CD4-positive, alpha-beta T cell (primary cell): ENCODE measurements around the gene AKNAD1. TPM values are rescaled to one million over a fixed set of nuclear protein-coding genes. Genes with fewer than 3 reads are reported as not detected.
A peak's percentile ranks its signal among the peaks of the same experiment; 100 is the strongest.

ENCODE experiments used
- ATAC-seq: fragments of 200-7000 bp; cut with Tn5 transposase; one replicate; pipeline ENCODE4 v1.10.0; 2022; ENCODE audit warnings: mild to moderate bottlenecking; ENCODE audit not compliant: poor library complexity
- CTCF ChIA-PET: fragments of 350-600 bp; sonication (Branson Sonifier 250); formaldehyde crosslinking; loops from one replicate; lab custom pipeline; 2021; ENCODE audit warnings: antibody characterized with exemption, inconsistent platforms; lab: Charles Lee
- POLR2A ChIA-PET: fragments of 350-600 bp; sonication (Branson Sonifier 250); formaldehyde crosslinking; loops from one replicate; lab custom pipeline; 2021; ENCODE audit warnings: antibody characterized with exemption, inconsistent platforms; lab: Charles Lee
- DNase-seq, 14 experiments: peaks; one replicate each; pipeline ENCODE4 v3.0.0-alpha.2; 2013 to 2020; ENCODE audit warnings: mixed read lengths in 2 of 14
- H3K27ac ChIP-seq, 2 donors: one replicate each; pipeline versions ENCODE4 v1.5.1 to v1.7.0; 2013; ENCODE audit warnings: low read length in 2 of 2, low read depth in 1 of 2, mild to moderate bottlenecking in 1 of 2
- H3K27me3 ChIP-seq, 2 experiments: 1 replicate in 1 of 2; 2 replicates in 1 of 2; pipeline versions ENCODE4 v1.6.1 to v1.7.0; 2013; ENCODE audit warnings: low read length in 2 of 2, control low read depth in 1 of 2, mild to moderate bottlenecking in 1 of 2, moderate library complexity in 1 of 2; ENCODE audit not compliant: insufficient read depth in 2 of 2, control insufficient read depth in 1 of 2
- H3K36me3 ChIP-seq: one replicate; pipeline ENCODE4 v1.6.1; 2013; ENCODE audit warnings: low read length, control low read depth; ENCODE audit not compliant: insufficient read depth
- H3K4me1 ChIP-seq: one replicate; pipeline ENCODE4 v1.6.1; 2013; ENCODE audit warnings: low read length, control low read depth; ENCODE audit not compliant: insufficient read depth
- H3K4me3 ChIP-seq: one replicate; pipeline ENCODE4 v1.5.1; 2013; ENCODE audit warnings: mild to moderate bottlenecking, low read length, moderate library complexity
- H3K9me3 ChIP-seq, 2 experiments: 1 replicate in 1 of 2; 2 replicates in 1 of 2; pipeline versions ENCODE4 v1.6.1 to v1.7.0; 2013; ENCODE audit warnings: low read length in 2 of 2, mild to moderate bottlenecking in 2 of 2, control low read depth in 1 of 2, moderate library complexity in 1 of 2; ENCODE audit not compliant: control insufficient read depth in 1 of 2, insufficient read depth in 1 of 2
- H3K27ac Mint-ChIP-seq: one replicate; pipeline ENCODE4 v1.8.0; 2020; ENCODE audit warnings: mixed read lengths
- H3K27me3 Mint-ChIP-seq: one replicate; pipeline ENCODE4 v1.8.0; 2021; ENCODE audit warnings: mixed read lengths
- H3K36me3 Mint-ChIP-seq: one replicate; pipeline ENCODE4 v1.8.0; 2021; ENCODE audit warnings: low read depth, mixed read lengths
- H3K4me1 Mint-ChIP-seq: one replicate; pipeline ENCODE4 v1.8.0; 2021; ENCODE audit warnings: low read depth, mixed read lengths
- H3K4me3 Mint-ChIP-seq: one replicate; pipeline ENCODE4 v1.8.0; 2020; ENCODE audit warnings: mild to moderate bottlenecking, mixed read lengths
- H3K9me3 Mint-ChIP-seq: one replicate; pipeline ENCODE4 v1.8.0; 2020; ENCODE audit warnings: mixed read lengths
- intact Hi-C, 2 experiments: fragments of 100-400 bp; cut with DNase I in 1 of 2; cut with micrococcal nuclease in 1 of 2; formaldehyde crosslinking; loops; one replicate each; pipeline versions ENCODE4 v1.15.1 to v1.9.0; 2023 to 2025; cut with DNase I, micrococcal nuclease
- total RNA-seq, 174 experiments: library from RNA in 2 of 174; stranded (reverse) in 2 of 174; gene quantifications; one replicate each; pipeline ENCODE4 v1.2.3 and lab custom pipeline; 2021 to 2026
- TF ChIP-seq, protein P1 (sequence below): fragments of 200-600 bp; IDR thresholded peaks from one replicate; pipeline ENCODE4 v1.8.0; 2022; ENCODE audit warnings: antibody characterized with exemption, mild to moderate bottlenecking

The AKNAD1 gene
- total RNA-seq, 2 experiments from 2014 or later: not detected

GRCh38 chr1:108863984-108864383 is 7.1 kb upstream of the AKNAD1 start:
- H3K27me3 Mint-ChIP-seq: peaks cover 17% of the 10 kb centered on the region
- no peak overlapping the region for H3K4me3 Mint-ChIP-seq
- no peaks in the 10 kb centered on the region for H3K4me1 ChIP-seq
- H3K4me1 Mint-ChIP-seq: no peaks in the 10 kb centered on the region
- no peaks in the 10 kb centered on the region for H3K9me3 Mint-ChIP-seq
- H3K27ac Mint-ChIP-seq: no peak overlapping the region
- H3K36me3 ChIP-seq: no peaks in the 10 kb centered on the region
- ChIA-PET CTCF (interaction anchor here (1.0 kb wide), 1 partner anchor 33 kb away, joined by 3 read pairs; no protein-coding TSS in a partner anchor), POLR2A (no interaction called here)
- ATAC-seq (no peak), DNase-seq (no peak)
- H3K27ac ChIP-seq: no peak overlapping the region
- H3K36me3 Mint-ChIP-seq: no peaks in the 10 kb centered on the region
- TF ChIP-seq, protein P1, sequence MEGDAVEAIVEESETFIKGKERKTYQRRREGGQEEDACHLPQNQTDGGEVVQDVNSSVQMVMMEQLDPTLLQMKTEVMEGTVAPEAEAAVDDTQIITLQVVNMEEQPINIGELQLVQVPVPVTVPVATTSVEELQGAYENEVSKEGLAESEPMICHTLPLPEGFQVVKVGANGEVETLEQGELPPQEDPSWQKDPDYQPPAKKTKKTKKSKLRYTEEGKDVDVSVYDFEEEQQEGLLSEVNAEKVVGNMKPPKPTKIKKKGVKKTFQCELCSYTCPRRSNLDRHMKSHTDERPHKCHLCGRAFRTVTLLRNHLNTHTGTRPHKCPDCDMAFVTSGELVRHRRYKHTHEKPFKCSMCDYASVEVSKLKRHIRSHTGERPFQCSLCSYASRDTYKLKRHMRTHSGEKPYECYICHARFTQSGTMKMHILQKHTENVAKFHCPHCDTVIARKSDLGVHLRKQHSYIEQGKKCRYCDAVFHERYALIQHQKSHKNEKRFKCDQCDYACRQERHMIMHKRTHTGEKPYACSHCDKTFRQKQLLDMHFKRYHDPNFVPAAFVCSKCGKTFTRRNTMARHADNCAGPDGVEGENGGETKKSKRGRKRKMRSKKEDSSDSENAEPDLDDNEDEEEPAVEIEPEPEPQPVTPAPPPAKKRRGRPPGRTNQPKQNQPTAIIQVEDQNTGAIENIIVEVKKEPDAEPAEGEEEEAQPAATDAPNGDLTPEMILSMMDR: no peak
- H3K9me3 ChIP-seq: no peaks in the 10 kb centered on the region
- no peak overlapping the region for H3K4me3 ChIP-seq
- intact Hi-C loops: no loop called here
- peaks cover 5 to 9% of the 10 kb centered on the region in 2 experiments for H3K27me3 ChIP-seq

- no peak for ATAC-seq
- POLR2A ChIA-PET: no interaction called here
- no peaks in the 10 kb centered on the region for H3K9me3 Mint-ChIP-seq
- no peak overlapping the region for H3K4me3 Mint-ChIP-seq
- TF ChIP-seq, protein P1: no peak
- intact Hi-C loops: no loop called here
- no peaks in the 10 kb centered on the region for H3K36me3 ChIP-seq
- CTCF ChIA-PET: interaction anchor here (1.0 kb wide), 1 partner anchor 35 kb away, joined by 3 read pairs; no protein-coding TSS in a partner anchor
- H3K4me1 Mint-ChIP-seq: peaks cover 8% of the 10 kb centered on the region
- no peaks in the 10 kb centered on the region for H3K4me1 ChIP-seq
- H3K36me3 Mint-ChIP-seq: no peaks in the 10 kb centered on the region
- peaks cover 21% of the 10 kb centered on the region for H3K27me3 Mint-ChIP-seq
- peaks cover 5 to 9% of the 10 kb centered on the region in 2 experiments for H3K27me3 ChIP-seq
- no peak overlapping the region for H3K27ac Mint-ChIP-seq
- DNase-seq: peak in 2 of 14 experiments; percentile 11 to 15
- H3K27ac ChIP-seq: no peak overlapping the region
- no peaks in the 10 kb centered on the region for H3K9me3 ChIP-seq
- H3K4me3 ChIP-seq: no peak overlapping the region
These were observed 6.0 kb upstream of the AKNAD1 start for GRCh38 chr1:108862698-108863477.

GRCh38 chr1:108862017-108862610 is 5.2 kb upstream of the AKNAD1 start:
- Mint-ChIP-seq H3K27me3 (peaks cover 27% of the 10 kb centered on the region), H3K4me1 (peaks cover 8% of the 10 kb centered on the region), H3K4me3 (no peak overlapping the region), H3K27ac (no peak overlapping the region), H3K36me3 (no peaks in the 10 kb centered on the region), H3K9me3 (no peaks in the 10 kb centered on the region)
- DNase-seq (no peak), ATAC-seq (no peak)
- ChIA-PET POLR2A (no interaction called here), CTCF (interaction anchor here (1.0 kb wide), 1 partner anchor 36 kb away, joined by 3 read pairs; no protein-coding TSS in a partner anchor)
- TF ChIP-seq, protein P1: no peak
- H3K4me1 ChIP-seq: no peaks in the 10 kb centered on the region
- H3K27me3 ChIP-seq: peaks cover 5 to 14% of the 10 kb centered on the region in 2 experiments
- no peaks in the 10 kb centered on the region for H3K9me3 ChIP-seq
- intact Hi-C loops: no loop called here
- H3K27ac ChIP-seq: no peak overlapping the region
- H3K36me3 ChIP-seq: no peaks in the 10 kb centered on the region
- no peak overlapping the region for H3K4me3 ChIP-seq
